Adrenal gland (tissue), 19 donors: ENCODE results near the gene IL1RAPL1. TPM values are rescaled to one million over a fixed set of nuclear protein-coding genes. Genes with fewer than 3 reads are reported as not detected.

Experiments
- DNase-seq, 7 donors: peaks; one replicate each; pipeline ENCODE4 v3.0.0-alpha.2; 2019 to 2020
- H3K27ac ChIP-seq, 5 donors: fragments of 200-600 bp; sonication (generic) in 4 of 5; 1 replicate in 3 of 5; 2 replicates in 2 of 5; pipeline versions ENCODE4 v1.5.1 to v1.8.0; 2016 to 2020; ENCODE audit warnings: mild to moderate bottlenecking in 1 of 5
- H3K27me3 ChIP-seq: fragments of 200-600 bp; 2 replicates; pipeline ENCODE4 v1.8.0; 2021
- H3K36me3 ChIP-seq, 2 donors: fragments of 200-600 bp; replicated peaks in 1 of 2; 1 replicate in 1 of 2; 2 replicates in 1 of 2; pipeline versions ENCODE4 v1.5.1 to v1.8.0; 2018 to 2022
- H3K4me1 ChIP-seq, 2 donors: fragments of 200-600 bp; replicated peaks in 1 of 2; 1 replicate in 1 of 2; 2 replicates in 1 of 2; pipeline versions ENCODE4 v1.5.1 to v1.8.0; 2018 to 2021
- H3K4me3 ChIP-seq, 4 donors: fragments of 200-600 bp; sonication (generic) in 3 of 4; one replicate each; pipeline ENCODE4 v1.5.1; 2016 to 2018
- H3K9me3 ChIP-seq, 3 donors: fragments of 200-600 bp; sonication (generic) in 1 of 3; replicated peaks in 1 of 3; 1 replicate in 2 of 3; 2 replicates in 1 of 3; pipeline versions ENCODE4 v1.5.1 to v1.8.0; 2016 to 2021
- CTCF ChIP-seq, 6 experiments: fragments of 450-650 bp in 4 of 6; fragments of 200-600 bp in 2 of 6; sonication (generic) in 1 of 6; IDR thresholded peaks; 1 replicate in 5 of 6; 2 replicates in 1 of 6; pipeline versions ENCODE4 v1.5.1 to v1.8.0; 2016 to 2021; ENCODE audit warnings: antibody characterized with exemption in 6 of 6, mild to moderate bottlenecking in 2 of 6, moderate library complexity in 1 of 6
- POLR2A ChIP-seq, 2 donors: fragments of 450-650 bp; IDR thresholded peaks; one replicate each; pipeline ENCODE4 v1.6.1; 2017; ENCODE audit warnings: antibody characterized with exemption in 2 of 2, mild to moderate bottlenecking in 2 of 2, moderate library complexity in 1 of 2
- WGBS, 4 donors: extraction: QIAGEN DNeasy Blood & Tissue Kit in 2 of 4; methylation state at CpG; one replicate each; pipeline versions ENCODE4 v1.1.5 to v1.1.7; 2013 to 2017; 5-methylcytosine and 5-hydroxymethylcytosine counted together
- intact Hi-C, 2 donors: fragments of 100-400 bp; cut with DNase I; formaldehyde crosslinking; loops; one replicate each; pipeline versions ENCODE4 v1.14.1 to v1.15.0; 2022 to 2023
- long read RNA-seq, 10 donors: library from polyadenylated mRNA in 3 of 10; unstranded in 2 of 10; stranded (forward) in 1 of 10; transcript quantifications; one replicate each; pipeline ENCODE4 v2.0.0 and lab custom pipeline, GENCODE V29; 2021 to 2026
- polyA plus RNA-seq, 3 donors: library from polyadenylated mRNA; stranded (reverse); fragments of 200-250 nt in 2 of 3; fragments of 350-450 nt in 1 of 3; fragmentation: Illumina TruSeq in 1 of 3; extraction: RNeasy Lipid Tissue Mini Kit (QIAGEN cat#74804) in 1 of 3; gene quantifications; one replicate each; pipeline ENCODE4 v1.2.3, GENCODE V29; 2013 to 2014
- total RNA-seq, 9 donors: library from RNA; depleted of rRNA in 4 of 9; stranded (reverse); fragments of >200 nt in 4 of 9; fragments of 120-200 nt in 1 of 9; fragmentation: NEBNext Ultra II Directional in 1 of 9; extraction: Animal tissue kit (Norgen Biotek cat#: 25700) in 1 of 9; gene quantifications; one replicate each; pipeline versions ENCODE4 v1.1.0 to v1.2.4, GENCODE V29; 2013 to 2023
- donor health status: healthy with polysubstance abuse.
- donor health status: Bipolar disorder and iron deficiency.
- donor health status: DM: yes; HTN: yes; CAD: no.
- donor health status: DM: no; HTN: no; CAD: no.
- donor health status: DM: no; HTN: no; CAD: no.
- donor health status: DM: yes; HTN: yes; CAD: no.

The IL1RAPL1 gene
- 1 to 10 TPM in 1 of 9 donors, not detected in 8; 1.1 TPM for total RNA-seq
- polyA plus RNA-seq, result not detected
- long read RNA-seq, donor 1, result 0 reads
- long read RNA-seq, donor 2, partial matches to known transcripts, result 0 of 1 reads
- long read RNA-seq, donor 2, other reads (novel, unspliced or antisense), result 0 of 1 reads
- long read RNA-seq, donor 3, result 0 reads
- long read RNA-seq, donor 4, result 0 reads
- long read RNA-seq, donor 5, result 0 reads
- long read RNA-seq, donor 6, result 0 reads
- long read RNA-seq, donor 7, result 0 reads
- long read RNA-seq, donor 8, result 0 reads
- long read RNA-seq, donor 9, result 0 reads
- long read RNA-seq, donor 10, result 0 reads

GRCh38 chrX:28586981-28587551 is at the start of gene IL1RAPL1:
TSS of gene IL1RAPL1 (plus strand) at chrX:28587446.
- H3K4me3 ChIP-seq, result peak within 1 kb of the TSS in 1 of 4 donors; percentile 30
- intact Hi-C loops, result no loop called here
- H3K27me3 ChIP-seq, result peaks cover 50% of the 10 kb centered on the region
- H3K9me3 ChIP-seq, result no peaks in the 10 kb centered on the region
- H3K27ac ChIP-seq, result no peak within 1 kb of the TSS
- H3K4me1 ChIP-seq, result no peaks in the 10 kb centered on the region
- no peak for TF ChIP-seq POLR2A (IDR thresholded peaks at IDR 0.05)
- TF ChIP-seq CTCF (IDR thresholded peaks at IDR 0.05), result peak in 1 of 6 experiments; percentile 3
- DNase-seq, result peak in 2 of 7 donors; percentile 20 to 21
- WGBS, 4 donors, result 1 to 17% (median 8%) methylated on average over 12 to 15 of the region's 15 CpGs
- H3K36me3 ChIP-seq, result no peaks in the 10 kb centered on the region

- Histone ChIP-seq H3K36me3 (no peaks in the 10 kb centered on the region), H3K27ac (no peak overlapping the region), H3K9me3 (no peaks in the 10 kb centered on the region), H3K27me3 (no peaks in the 10 kb centered on the region), H3K4me3 (no peak overlapping the region), H3K4me1 (no peaks in the 10 kb centered on the region)
- intact Hi-C loops, result no loop called here
- TF ChIP-seq POLR2A (IDR thresholded peaks at IDR 0.05) (no peak), CTCF (IDR thresholded peaks at IDR 0.05) (no peak)
- WGBS, 4 donors, result 61 to 85% (median 75%) methylated on average over 2 of the region's 2 CpGs
- DNase-seq, result no peak
Observed at GRCh38 chrX:28542791-28543190, 44.5 kb upstream of the IL1RAPL1 start.

GRCh38 chrX:28549838-28550237 is 37.4 kb upstream of the IL1RAPL1 start:
- no peak for DNase-seq
- Histone ChIP-seq H3K9me3 (no peaks in the 10 kb centered on the region), H3K4me1 (no peaks in the 10 kb centered on the region), H3K27ac (no peak overlapping the region), H3K27me3 (no peaks in the 10 kb centered on the region), H3K4me3 (no peak overlapping the region), H3K36me3 (no peaks in the 10 kb centered on the region)
- intact Hi-C loops, result no loop called here
- 62 to 90% (median 78%) methylated on average over 4 of the region's 4 CpGs for WGBS, 4 donors
- TF ChIP-seq CTCF (IDR thresholded peaks at IDR 0.05) (no peak), POLR2A (IDR thresholded peaks at IDR 0.05) (no peak)

GRCh38 chrX:28550331-28550872 is 36.8 kb upstream of the IL1RAPL1 start:
- no peak for DNase-seq
- no peak overlapping the region for H3K27ac ChIP-seq
- TF ChIP-seq POLR2A (IDR thresholded peaks at IDR 0.05) (no peak), CTCF (IDR thresholded peaks at IDR 0.05) (no peak)
- H3K36me3 ChIP-seq, result no peaks in the 10 kb centered on the region
- no peaks in the 10 kb centered on the region for H3K9me3 ChIP-seq
- no peaks in the 10 kb centered on the region for H3K27me3 ChIP-seq
- intact Hi-C loops, result no loop called here
- 76 to 94% (median 88%) methylated on average over 8 of the region's 8 CpGs for WGBS, 4 donors
- no peaks in the 10 kb centered on the region for H3K4me1 ChIP-seq
- no peak overlapping the region for H3K4me3 ChIP-seq
